ENCODE data around the gene ANAPC1.
"Not testable (repeated sequence)": the region's sequence is repeated elsewhere in the genome, so short reads cannot be mapped to it uniquely, and the experiment has no call there.

ANAPC1 gene

DNA sequence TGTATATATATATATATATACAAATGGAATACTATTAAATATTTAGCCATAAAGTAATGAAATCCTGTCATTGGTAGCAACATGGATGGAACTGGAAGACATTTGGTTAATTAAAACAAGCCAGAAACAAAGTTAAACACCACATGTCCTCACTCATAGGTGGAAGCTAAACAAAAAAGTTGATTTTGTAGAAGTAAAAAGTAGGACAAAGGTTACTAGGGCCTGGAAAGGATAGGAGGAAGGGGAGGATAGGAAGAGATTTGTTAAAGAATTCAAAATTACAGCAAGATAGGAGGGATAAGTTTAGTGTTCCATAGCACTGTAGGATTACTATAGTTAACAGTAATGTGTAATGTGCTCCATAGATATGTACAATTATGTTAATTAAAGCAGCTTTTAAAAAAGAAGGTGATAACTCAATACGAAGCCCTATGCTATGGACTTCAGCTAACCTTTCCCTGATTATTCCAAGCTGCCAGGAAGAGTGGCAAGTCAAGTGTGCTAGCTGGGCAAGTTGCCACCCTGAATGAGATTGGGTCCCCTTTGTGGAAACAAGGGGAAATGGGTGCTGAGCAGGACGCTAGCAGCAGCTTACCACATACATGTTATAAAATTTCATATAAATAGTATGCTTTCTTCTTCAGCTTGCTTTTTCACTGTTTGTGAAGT is 26.8 kb upstream of the ANAPC1 start:
- TF ChIP-seq CTCF (conservative IDR thresholded peaks at IDR 0.05; ENCODE audit: low read length): no peak
- H3K4me3 ChIP-seq (ENCODE audit: low read length): no peak overlapping the region
- DNase-seq (ENCODE audit: low read depth): no peak

- not testable (repeated sequence) for DNase-seq (ENCODE audit: low read depth); H3K4me3 ChIP-seq (ENCODE audit: low read length)
Measured at GRCh38 chr2:111909997-111910396, 26.0 kb upstream of the ANAPC1 start.

- DNase-seq (ENCODE audit: low read depth): no peak
- H3K4me3 ChIP-seq (ENCODE audit: low read length): no peak overlapping the region
- no peak for TF ChIP-seq CTCF (conservative IDR thresholded peaks at IDR 0.05; ENCODE audit: low read length)
Measured at GRCh38 chr2:111909079-111909478, 25.1 kb upstream of the ANAPC1 start.

- no peak for DNase-seq (ENCODE audit: low read depth)
- H3K4me3 ChIP-seq (ENCODE audit: low read length): no peak overlapping the region
- TF ChIP-seq CTCF (conservative IDR thresholded peaks at IDR 0.05; ENCODE audit: low read length): no peak
Measured at GRCh38 chr2:111908578-111908977, 24.6 kb upstream of the ANAPC1 start.

DNA sequence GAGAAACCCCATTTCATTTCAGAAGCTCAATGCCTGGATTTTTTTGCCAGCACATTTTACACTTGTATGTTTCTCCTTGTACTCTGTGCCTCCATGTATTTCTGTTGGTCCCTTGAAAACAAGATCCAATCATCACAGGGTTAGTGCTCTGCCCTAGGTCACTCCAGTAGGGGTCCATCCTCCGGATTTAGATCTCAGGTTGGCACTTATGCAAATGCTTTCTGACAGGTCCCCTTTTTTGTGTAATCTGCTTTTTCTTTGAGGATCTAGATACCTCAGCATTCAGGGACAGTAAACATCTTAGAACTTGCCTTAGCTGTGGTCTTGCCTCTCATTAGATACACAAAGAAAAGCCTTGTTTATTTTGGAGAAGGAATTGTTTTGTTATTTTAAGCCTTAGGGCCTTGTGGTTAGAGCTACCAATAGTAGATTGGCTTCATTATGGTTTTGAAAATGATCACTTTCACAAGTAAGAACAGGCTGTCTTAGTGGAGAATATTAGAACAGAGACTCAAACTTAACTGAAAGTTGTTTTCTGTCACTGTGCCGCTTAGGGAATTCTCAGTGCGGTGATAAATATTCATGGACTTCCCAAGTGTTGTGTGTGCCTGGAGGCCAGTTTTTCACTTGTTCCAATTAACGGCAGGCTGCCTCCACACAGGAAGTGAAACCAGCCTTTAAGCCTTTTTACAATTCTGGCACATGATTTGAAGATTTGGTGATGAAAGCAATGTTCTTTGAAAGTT is 22.2 kb upstream of the ANAPC1 start:
- no peak overlapping the region for H3K4me3 ChIP-seq (ENCODE audit: low read length)
- TF ChIP-seq CTCF (conservative IDR thresholded peaks at IDR 0.05; ENCODE audit: low read length): no peak
- no peak for DNase-seq (ENCODE audit: low read depth)

- not testable (repeated sequence) for DNase-seq (ENCODE audit: low read depth); H3K4me3 ChIP-seq (ENCODE audit: low read length)
Measured at GRCh38 chr2:111905475-111905869, 21.5 kb upstream of the ANAPC1 start.

- no peak for DNase-seq (ENCODE audit: low read depth)
- no peak overlapping the region for H3K4me3 ChIP-seq (ENCODE audit: low read length)
- no peak for TF ChIP-seq CTCF (conservative IDR thresholded peaks at IDR 0.05; ENCODE audit: low read length)
Measured at GRCh38 chr2:111904726-111905474, 20.9 kb upstream of the ANAPC1 start.
